C1 segment of cervical spinal cord (tissue), 14 donors: ENCODE measurements around the gene SUGP1.

Experiments used
- DNase-seq, 14 donors: peaks; one replicate each; lab custom pipeline; 2025; lab: John Stamatoyannopoulos, UW

Gene SUGP1

DNA sequence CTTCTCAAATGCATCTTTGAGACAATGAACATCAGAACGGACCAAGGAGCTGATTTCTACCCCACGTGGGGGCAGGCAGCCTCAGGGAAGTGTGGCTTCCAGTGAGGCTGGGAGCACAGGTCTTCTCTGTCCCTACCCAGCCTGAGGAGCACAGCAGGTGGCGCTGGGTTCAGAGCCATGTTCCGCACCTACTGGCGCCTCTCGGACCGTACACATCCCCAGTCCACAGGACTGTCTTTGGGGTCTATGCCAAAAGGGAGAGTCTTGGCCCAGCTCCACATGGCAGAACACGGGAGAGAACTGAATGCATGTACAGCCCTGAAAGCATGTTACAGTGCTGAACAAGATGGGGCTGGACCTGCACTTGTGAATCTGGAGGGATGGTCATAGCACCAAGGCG lies 22.6 kb downstream of the SUGP1 start:
- peak in 1 of 14 donors; percentile 50 for DNase-seq

DNA sequence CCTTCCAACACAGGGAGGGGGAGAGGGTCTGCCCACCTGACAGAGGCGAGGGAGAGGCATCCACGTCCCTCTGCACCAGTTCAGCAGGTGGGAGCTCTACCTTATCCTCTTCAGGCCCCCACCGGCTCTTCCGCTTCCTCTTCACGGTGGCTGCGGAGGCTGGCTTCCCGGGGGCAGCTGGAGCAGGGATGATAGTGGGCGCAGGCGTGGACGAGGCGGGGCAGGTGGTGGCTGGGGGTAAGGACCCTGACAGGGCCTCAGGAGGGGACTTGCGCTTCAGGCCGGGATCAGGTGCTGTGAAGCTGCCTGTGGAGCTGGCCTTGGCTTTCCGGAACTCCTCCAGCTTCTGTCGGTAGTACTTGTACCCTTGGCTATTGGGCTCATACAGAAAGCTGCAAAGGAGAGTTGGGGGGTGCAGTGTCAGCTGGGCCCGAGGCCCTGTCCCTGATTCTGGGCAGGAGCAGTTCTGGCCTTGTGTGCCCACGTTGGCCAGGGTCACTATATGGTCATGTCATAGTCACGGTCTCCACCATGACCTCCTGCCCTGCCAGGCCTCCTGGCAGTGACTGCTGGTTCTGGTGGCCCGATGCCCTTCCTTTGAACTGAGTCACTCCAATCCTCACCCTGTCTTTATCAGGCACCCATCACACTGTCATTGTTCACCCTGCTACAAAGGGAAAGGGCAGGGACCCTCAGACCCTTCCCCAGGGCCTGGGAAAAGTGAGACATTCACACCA lies 23.2 kb downstream of the SUGP1 start:
- DNase-seq, result no peak

DNA sequence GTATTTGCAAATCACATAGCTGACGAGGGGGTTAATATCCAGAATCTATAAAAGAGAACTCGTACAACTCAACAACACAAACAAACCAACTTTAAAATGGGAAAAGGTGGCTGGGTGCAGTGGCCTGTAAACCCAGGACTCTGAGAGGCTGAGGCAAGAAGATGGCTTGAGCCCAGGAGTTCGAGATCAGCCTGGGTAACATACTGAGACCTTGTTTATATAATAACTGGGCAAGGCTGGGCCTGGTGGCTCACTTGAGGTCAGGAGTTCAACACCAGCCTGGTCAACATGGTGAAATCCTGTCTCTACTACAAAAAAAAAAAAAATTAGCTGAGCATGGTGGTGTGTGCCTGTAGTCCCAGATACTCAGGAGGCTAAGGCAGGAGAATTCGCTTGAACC lies 25.4 kb downstream of the SUGP1 start:
- no peak for DNase-seq

DNA sequence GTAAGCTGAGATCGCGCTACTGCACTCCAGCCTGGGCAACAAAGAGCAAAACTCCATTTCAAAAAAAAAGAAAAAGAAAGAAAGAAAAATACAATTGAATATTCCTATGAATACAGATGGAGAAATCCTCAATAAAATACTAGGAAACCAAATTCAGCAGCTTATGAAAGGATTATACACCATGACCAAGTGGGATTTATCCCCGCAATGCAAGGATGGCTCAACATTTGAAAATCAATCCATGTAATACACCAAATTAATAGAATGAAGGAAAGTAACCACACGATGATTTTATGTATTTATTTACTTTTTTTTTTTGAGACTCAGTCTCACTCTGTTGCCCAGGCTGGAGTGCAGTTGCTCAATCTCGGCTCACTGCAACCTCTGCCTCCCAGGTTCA lies 27.7 kb downstream of the SUGP1 start:
- no peak for DNase-seq

DNA sequence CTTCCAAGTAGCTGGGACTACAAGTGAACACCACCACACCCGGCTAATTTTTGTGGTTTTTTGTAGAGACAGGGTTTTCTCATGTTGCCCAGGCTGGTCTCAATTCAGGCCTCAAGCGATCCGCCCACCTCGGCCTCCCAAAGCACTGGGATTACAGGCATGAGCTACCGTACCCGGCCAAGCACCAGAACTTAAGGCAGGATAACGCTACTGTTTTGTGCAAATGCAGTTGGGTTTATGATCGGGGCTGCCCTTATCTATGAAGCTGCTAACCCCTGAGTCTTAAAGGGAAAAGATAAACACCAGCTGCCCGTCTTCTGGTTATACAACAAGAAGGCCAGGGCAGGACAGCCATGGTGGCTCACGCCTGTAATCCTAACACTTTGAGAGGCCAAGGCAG lies 34.6 kb downstream of the SUGP1 start:
- no peak for DNase-seq

DNA sequence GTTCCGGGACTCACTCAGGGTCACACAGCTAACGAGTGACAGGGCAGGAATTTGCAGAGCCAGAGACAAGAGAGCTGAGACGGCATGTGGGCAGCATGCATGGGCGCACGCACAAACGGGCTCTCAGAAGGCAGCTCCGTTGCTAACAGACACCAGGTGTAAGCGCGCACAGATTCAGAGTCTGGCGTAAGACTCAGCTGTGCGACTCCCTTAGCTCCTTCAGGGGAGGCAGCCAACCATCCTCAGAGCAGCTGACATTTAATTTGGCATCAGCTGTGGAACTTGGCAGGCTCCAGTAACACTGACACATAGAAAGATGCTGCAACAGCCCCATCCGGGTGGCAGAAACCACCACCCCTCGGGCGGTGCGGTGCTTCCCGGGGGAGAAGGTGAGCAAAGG lies 39.7 kb downstream of the SUGP1 start:
- peak in 9 of 14 donors; percentile 3 to 54 (median 25) for DNase-seq

DNA sequence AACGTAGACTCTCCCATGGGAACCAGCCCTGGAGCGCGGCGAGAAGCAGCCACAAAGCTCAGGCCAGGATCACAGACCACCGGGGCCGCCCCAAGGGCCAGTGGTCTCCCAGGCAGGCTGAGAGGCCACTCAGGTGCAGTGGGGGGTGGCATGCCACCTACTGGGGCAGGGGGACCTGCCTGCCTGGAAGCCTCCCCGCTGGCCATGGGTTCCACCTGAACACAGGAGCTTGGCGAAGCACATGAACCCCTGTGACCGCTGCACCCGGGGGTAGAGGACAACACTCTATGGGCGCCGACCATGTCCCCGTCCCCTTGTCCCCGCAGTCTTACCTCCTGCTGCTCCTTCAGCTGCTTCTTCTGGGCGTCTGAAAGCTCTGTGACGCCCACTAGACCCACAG lies 40.5 kb downstream of the SUGP1 start:
- no peak for DNase-seq

DNA sequence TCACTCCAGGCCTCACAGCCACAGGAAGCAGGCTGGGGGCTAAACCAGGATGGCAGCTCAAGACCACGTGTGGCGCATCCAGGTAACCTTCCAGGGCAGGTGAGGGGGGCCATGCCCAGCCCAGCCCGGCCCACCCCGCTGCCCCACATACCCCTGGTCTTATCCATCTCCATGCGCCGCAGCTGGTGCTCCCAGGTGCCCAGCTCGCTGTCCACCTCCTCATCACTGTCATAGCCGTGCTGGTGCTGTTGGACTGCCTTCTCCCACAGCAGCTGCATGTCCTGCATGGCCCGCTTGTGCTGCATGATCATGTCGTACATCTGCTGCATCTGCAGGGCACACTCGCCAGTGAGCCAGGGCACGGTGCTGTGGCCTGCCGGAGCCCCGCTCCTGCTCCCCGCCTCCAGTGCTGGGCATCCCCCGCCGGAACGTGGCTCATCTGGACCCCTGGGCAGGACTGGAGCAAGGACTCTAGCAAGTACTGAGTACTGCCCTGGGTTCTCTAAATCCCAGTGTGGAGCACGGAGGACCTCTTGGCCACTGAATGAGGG lies 41.2 kb downstream of the SUGP1 start:
- no peak for DNase-seq

DNA sequence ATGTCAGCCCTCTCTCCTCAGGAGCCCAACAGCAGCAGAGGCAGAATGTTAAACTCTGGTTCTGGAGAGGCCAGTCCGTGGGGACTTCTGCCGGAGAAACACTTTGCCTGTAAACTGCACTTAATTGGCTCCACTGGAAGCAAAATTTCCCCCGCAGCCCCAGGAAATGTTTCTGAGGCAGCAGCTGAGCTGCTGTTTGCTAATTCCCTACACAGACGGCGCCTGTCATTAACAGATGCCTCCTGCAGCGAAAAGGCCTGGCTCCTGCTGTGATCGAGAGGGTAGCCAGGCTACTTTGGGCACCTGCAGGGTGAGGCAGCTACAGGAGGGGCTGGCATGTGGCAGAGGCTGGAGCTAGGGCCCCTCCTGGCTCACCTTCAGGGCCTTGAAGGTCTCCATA lies 42.0 kb downstream of the SUGP1 start:
- no peak for DNase-seq

DNA sequence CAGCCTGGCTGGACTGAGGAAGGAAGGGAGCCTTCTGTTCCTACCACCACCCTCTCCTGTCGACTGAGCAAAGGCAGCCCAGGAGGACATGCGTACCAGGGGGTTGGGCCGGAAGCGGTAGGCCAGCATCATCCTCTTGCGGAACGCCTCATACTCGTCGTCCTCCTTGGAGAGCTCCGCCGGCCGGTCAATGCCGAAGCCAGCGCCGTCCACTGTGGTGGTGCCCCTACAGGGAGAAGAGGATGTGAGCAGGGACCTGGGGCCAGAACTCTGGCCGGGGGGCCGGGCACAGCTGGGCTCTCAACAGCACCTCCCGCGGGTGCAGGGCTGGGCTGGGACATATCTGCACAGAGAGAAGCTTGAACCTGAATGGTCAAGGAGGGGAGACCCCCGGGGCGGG lies 43.5 kb downstream of the SUGP1 start:
- DNase-seq, result no peak

DNA sequence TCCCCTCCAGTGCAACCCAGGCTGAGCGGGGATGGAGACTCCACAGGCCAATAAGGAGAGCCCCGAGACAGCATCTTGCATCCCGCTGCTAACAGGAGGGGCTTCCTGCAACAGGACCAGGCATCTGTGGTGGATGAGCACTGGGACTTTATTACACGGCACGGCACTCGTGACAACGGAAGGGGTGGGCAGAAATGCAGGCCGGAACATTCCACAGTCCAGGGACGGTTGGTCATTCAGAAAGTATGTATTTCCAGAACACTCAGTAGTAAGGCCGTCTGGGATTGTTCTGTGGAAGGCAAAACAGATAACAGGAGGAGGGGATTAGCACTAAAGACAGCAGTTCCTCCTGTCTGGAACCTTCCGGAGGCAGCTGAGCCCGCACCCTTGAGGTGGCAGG lies 43.9 kb downstream of the SUGP1 start:
- no peak for DNase-seq

DNA sequence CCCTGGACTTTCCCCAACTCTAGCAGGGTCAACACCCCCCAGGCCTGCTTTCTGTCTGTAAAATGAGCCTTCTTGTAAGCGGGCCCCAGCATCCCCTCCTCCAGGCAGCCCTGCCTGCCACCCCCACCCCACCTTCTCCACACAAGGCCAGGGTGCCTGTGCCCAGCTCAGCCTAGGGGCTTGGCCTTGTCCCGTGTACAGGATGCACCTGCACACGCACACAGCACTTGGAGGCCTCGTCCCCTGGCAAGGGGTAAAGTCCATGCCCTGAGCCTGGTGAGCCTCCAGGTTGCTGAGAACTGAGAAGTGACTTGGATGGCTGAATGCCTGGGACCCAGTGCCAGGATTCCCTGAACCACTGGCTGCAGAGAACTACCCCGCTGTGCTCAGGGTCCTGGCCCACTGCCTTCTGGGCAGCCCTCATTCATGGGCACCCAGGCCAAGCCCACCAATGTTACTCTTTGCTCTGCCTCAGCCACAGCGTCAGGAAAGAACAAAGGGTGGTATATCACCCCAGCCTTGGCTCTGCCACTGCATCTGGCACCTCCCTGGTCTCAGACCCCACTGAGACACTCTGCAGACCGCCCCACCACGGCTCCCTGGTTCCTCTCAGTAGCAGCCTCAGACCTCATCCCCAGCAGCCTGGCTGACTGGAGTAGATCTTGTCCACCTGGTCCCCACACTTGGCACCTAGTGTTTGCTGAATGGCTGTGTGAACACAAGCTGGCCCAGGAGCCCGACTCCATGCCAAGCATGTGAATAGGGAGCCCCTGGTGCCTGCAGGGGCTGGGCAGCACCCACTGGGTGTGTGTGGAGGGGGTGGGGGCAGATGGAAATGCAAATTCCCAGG lies 45.4 kb downstream of the SUGP1 start:
- DNase-seq, result peak in 3 of 14 donors; percentile 2 to 38 (median 22)

DNA sequence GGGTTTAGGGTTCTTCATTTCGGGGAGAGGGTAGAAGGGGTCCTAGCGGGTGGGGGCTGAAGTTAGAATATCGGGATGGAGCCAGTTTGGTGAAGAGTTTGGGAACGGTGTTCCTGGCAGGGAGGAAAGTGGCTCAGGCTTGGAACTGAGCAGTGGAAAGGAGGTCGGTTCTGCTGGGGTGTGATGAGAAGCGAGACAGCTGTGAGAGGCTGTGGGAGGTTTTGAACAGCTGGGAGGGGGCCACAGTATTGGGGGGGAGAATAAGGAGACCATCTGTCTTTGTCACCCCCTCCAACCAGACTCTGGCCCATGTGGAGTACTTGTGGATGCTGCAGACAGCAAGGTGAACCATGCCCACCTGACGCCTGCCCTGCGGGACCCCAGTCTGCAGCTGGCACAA lies 46.2 kb downstream of the SUGP1 start:
- DNase-seq, result no peak

DNA sequence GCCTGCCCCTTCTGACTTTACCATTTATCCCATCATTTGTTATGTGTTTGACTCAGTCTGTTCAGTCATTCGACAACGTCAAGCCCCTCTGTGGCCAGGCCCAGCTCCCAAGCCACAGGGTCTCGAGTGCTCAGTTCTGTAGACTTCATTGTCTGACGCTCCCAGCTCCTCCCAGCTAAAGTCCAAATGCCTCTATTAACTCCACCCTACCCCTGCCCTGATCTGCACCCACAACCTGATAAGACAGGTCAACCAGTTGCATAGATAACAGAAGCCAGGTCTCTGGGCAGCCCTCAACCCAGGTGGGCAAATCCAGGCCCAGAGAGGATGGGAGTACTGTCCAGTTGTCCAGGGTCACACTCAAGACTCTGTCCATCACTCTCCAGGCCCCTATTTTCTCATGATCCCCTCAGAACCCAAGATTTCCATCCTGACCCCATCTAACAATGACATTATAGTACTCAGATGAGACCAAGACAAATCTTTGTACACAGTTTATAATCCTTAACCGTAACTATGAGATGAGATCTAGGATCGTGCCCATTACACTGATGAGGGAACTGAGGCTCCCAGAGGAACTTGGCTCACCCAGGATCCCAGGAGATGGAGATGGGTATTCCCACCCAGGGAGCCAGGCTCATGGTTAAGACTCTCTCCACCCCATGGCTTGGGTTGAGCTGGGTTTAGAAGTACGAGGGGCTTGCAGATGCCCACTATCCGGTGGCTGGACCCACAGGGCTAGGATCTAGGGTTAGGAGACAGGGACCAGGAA lies 48.3 kb downstream of the SUGP1 start:
- DNase-seq, result no peak

DNA sequence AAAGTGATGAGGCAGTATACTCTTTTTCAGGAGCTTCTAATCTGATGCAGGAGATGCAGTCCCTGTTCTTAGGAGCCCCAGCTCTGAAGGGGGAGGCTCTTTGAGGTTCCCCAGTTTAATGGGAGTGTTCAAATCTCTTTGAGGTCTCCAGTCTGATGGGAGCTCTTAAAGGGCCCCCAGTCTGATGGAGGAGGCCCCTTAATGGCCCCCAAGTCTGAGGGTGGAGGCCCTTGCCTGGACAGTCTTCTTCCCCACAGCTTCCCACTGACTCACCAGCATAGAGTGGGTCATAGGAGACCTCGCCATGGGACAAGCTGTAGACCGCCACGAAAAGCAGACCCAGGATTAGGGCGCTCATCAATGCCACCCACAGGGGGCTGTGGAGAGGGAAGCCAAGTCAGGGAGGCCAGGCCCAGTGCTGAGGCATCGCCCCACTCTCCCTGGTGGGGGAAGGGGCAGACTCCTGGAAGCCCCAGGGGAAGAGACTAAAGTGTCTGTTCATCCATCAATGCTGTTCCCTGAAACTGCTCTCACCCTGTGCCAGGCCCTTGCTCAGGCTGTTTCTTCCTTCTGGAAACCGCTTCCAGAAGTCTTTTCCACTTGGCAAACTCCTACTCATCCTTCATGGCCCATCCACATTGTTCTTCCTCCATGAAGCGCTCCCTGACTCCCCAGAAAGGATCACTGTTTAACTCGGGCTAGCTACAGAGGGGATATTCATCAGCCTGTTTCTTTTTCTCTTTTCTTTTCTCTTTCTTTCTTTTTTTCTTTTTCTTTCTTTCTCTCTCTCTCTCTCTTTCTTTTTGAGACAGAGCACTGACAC lies 49.3 kb downstream of the SUGP1 start:
- no peak for DNase-seq

DNA sequence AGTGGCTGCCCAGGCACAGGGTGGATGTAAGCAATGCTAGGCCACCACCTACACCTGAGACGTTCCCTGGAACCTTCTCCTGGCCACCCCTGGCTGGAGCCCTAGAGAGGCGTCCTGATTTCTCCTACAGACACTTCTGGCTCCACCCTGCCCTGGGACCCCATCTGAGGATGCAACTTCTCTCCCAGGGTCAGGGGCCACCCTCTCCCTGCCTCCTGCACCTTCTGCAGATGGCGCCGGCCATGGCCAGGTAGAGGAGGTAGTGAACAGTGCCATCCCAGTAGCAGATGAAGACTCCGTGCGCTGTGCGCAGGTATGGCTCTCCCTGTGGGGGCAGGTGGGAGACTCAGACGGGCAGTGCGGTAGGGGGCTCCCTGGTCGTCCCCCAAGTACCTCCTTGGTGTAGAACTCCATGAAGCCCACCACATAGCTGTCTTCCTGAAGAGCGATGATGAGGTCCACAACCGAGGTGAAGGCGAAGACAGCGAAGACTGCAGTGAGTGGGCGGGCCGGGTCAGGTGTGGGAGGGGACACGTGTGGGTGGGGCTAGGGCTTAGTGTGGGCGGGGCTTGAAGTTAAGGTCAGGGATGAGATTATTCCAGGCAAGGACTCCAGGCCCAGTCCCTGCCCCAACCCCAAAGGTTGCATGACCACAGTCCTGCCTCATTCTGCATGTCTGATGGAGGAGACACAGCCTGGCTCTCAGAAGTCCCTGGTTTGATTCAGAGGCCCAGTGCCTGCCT lies 50.2 kb downstream of the SUGP1 start:
- DNase-seq, result no peak

DNA sequence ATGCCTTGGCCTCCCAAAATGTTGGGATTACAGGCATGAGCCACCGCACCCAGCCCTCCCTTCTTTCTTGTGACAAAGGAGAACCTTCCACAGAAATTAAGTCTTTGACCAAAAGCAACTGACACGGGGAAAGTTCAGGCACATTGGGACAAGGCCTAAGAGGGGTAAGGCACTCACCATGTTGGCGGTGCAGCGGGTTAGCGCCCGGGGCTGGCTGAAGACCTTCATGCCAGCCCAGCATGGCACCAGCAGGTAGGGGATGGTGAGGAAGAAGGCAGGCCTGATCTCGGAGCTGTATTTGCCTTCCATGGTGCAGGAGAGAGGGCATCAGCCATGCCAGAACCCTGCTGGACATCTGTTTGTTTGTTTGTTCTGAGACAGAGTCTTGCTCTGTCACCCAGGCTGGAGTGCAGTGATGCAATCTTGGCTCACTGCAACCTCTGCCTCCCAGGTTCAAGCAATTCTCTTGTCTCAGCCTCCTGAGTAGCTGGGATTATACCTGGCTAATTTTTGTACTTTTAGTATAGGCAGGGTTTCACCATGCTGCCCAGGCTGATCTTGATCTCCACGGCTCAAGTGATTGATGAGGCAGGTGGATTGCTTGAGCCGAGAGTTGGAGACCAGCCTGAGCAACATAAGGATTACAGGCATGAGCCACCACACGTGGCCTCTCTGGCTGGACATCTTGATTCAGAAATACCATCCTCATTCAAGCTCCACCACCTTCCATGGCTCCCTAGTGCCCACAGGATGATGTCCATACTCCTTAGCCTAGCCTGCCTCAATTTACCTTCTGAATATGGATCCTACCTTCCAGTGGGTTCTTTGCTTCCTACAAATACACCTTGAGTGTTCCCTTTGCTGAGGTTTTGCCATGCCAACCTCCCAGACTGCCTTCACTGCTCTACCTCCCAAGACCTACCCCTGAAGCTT lies 51.6 kb downstream of the SUGP1 start:
- DNase-seq, result no peak

DNA sequence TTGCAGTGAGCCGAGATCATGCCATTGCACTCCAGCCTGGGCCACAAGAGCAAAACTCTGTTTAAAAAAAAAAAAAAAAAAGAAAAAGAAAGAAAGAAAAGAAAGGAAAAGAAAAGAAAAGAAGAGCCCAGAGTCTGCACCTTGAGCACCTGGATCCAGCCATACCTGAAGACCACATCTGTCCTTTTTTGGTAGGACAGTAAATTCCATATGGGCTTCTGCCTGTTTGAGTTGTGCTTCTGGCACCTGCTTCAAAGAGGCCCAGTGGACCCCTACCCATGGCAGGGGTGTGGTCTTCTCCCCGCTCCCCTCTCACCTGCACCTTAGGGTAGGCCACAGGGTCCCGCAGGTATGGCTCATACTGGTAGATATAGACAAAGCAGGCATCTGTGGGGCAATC lies 53.0 kb downstream of the SUGP1 start:
- DNase-seq, result no peak

DNA sequence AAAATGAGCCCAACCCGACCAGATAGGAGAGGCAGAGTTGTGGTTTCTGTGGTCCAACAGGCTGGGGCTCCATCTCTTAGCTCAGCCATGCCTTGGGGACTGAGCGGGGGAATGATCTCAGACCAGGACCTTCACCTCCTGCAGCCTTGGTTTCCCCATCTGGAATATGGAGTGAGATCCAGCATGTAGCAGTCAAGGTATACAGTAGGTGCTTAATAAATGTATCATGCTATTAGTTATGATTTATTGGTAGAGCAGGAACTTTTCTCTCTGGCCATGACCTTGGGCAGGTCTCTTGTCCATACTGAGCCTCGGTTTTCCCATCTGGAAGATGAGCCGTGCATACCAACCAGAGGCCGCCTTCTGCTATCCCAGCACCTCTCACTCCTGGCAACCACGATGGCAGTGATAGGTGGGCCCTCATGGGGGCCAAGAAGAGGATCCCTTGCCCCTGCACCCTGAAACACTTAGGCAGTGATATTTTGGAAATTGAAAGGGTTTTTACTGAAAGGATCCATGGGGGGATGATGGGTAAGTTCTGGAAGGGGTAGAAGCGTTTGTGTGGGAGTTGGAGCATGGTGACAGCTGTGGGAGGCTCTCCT lies 56.3 kb downstream of the SUGP1 start:
- DNase-seq, result no peak
